ENCODE measurements around the gene GRIK4. TPM values are rescaled to one million over a fixed set of nuclear protein-coding genes. Genes with fewer than 3 reads are reported as not detected.

The GRIK4 gene
- total and polyA plus RNA-seq, 2 donors (not counting 3 experiments of a cell fraction or from before 2014, with no cell fraction given), result 0.81 to 1.6 TPM

GRCh38 chr11:120775986-120776951 is 264.7 kb downstream of the GRIK4 start:
- H3K4me1 ChIP-seq (ENCODE audit: control insufficient read depth, extremely low read depth, insufficient read depth, low read length), result peaks cover 42% of the 10 kb centered on the region
- no peaks in the 10 kb centered on the region for H3K27me3 ChIP-seq (ENCODE audit: control insufficient read depth in 2 of 2, insufficient read depth in 2 of 2, low read length in 2 of 2)
- ChIA-PET CTCF (interaction anchor here (1.0 kb wide), 1 partner anchor 12 kb away, joined by 3 read pairs; no protein-coding TSS in a partner anchor), POLR2A (no interaction called here)
- BruUV-seq (replicated peaks), result no TSS peak
- no peak for FAIRE-seq
- H3K9me3 ChIP-seq (replicated peaks; ENCODE audit: control insufficient read depth, insufficient read depth, low read length), result no peaks in the 10 kb centered on the region
- H3K9ac ChIP-seq (replicated peaks; ENCODE audit: extremely low read depth, insufficient read depth, low read length), result no peak overlapping the region
- no peak overlapping the region for H2AFZ ChIP-seq (ENCODE audit: low read depth, low read length)
- H4K20me1 ChIP-seq (replicated peaks; ENCODE audit: control insufficient read depth, extremely low read depth, insufficient read depth, low read length), result no peaks in the 10 kb centered on the region
- intact Hi-C loops (cut with micrococcal nuclease) (loop anchor here (10.0 kb wide), 1 partner anchor 561 kb away; the partner anchor contains the start of gene OAF), dilution Hi-C loops (cut with MboI; ENCODE audit: extremely low pct_ligation_motif_present, low sequenced_read_pairs) (no loop called here)
- TF ChIP-seq JUN (IDR thresholded peaks at IDR 0.05; ENCODE audit: borderline replicate concordance, insufficient read depth, insufficient read length, low read depth) (no peak), MAX (IDR thresholded peaks at IDR 0.05; ENCODE audit: insufficient read depth, insufficient read length) (no peak), POLR2A (IDR thresholded peaks at IDR 0.05; ENCODE audit: low read depth, low read length) (no peak), CTCF (IDR thresholded peaks at IDR 0.05; ENCODE audit: extremely low read depth in 1 of 2, insufficient read depth in 1 of 2, low read depth in 1 of 2, low read length in 2 of 2) (no peak), GATA2 (IDR thresholded peaks at IDR 0.05; ENCODE audit: insufficient read depth, insufficient read length, low read depth, low read length) (no peak), MYC (IDR thresholded peaks at IDR 0.05; ENCODE audit: low read depth, low read length) (no peak), FOS (IDR thresholded peaks at IDR 0.05; ENCODE audit: borderline replicate concordance, insufficient read depth, low read length) (no peak), EZH2 (IDR thresholded peaks at IDR 0.05; ENCODE audit: borderline replicate concordance, low read depth, low read length, severe bottlenecking) (no peak), POLR2AphosphoS5 (IDR thresholded peaks at IDR 0.05; ENCODE audit: insufficient read depth, low read depth, low read length) (no peak)
- H3K9me1 ChIP-seq (replicated peaks; ENCODE audit: control insufficient read depth, extremely low read depth, insufficient read depth, low read length), result no peaks in the 10 kb centered on the region
- H3K4me3 ChIP-seq (replicated peaks in 1 of 3; ENCODE audit: insufficient read depth in 1 of 3, low read depth in 1 of 3, low read length in 3 of 3), result no peak overlapping the region
- DNase-seq (ENCODE audit: low read depth, low spot score), result no peak
- no peak overlapping the region for H3K27ac ChIP-seq (ENCODE audit: insufficient read depth, low read depth, low read length)
- H3K4me2 ChIP-seq (ENCODE audit: insufficient read depth, low read length), result no peak overlapping the region
- H3K79me2 ChIP-seq (ENCODE audit: control insufficient read depth, insufficient read depth, low read length), result no peaks in the 10 kb centered on the region
- H3K36me3 ChIP-seq (ENCODE audit: control insufficient read depth in 2 of 2, extremely low read depth in 1 of 2, insufficient read depth in 2 of 2, low read length in 2 of 2), result no peaks in the 10 kb centered on the region
